H1 (cell line): ENCODE results near the gene SPTB. TPM values are rescaled to one million over a fixed set of nuclear protein-coding genes. Genes with fewer than 3 reads are reported as not detected.

Experiments
- CTCF ChIA-PET: fragments of 300-600 bp; sonication (Branson Sonifier 250); formaldehyde crosslinking; loops from one replicate; lab custom pipeline; 2021; ENCODE audit not compliant: partially characterized antibody; lab: Charles Lee
- POLR2A ChIA-PET: fragments of 300-600 bp; sonication (Branson Sonifier 250); formaldehyde crosslinking; loops from one replicate; lab custom pipeline; 2021; ENCODE audit warnings: inconsistent platforms; ENCODE audit not compliant: partially characterized antibody; lab: Charles Lee
- DNase-seq, 2 experiments: peaks; one replicate each; pipeline versions ENCODE4 v3.0.0 to v3.0.0-alpha.2; 2010 to 2022; ENCODE audit warnings: low spot score in 2 of 2, low read depth in 1 of 2, mixed read lengths in 1 of 2
- FAIRE-seq: peaks from 2 replicates; lab custom pipeline; 2011; peaks lifted over from hg19 to GRCh38; lab: Jason Lieb, UNC
- H2AFZ ChIP-seq: 2 replicates; pipeline ENCODE4 v1.8.1; 2012; ENCODE audit warnings: low read length, inconsistent platforms
- H2AK5ac ChIP-seq: 2 replicates; pipeline ENCODE4 v1.6.1; 2013; ENCODE audit warnings: low read depth, low read length
- H2BK120ac ChIP-seq: replicated peaks from 2 replicates; pipeline ENCODE3; 2013; ENCODE audit warnings: low read depth, low read length, inconsistent platforms
- H2BK12ac ChIP-seq: 2 replicates; pipeline ENCODE4 v1.6.1; 2013; ENCODE audit warnings: low read depth, low read length
- H2BK15ac ChIP-seq: 2 replicates; pipeline ENCODE4 v1.6.1; 2013; ENCODE audit warnings: low read length
- H2BK20ac ChIP-seq: 2 replicates; pipeline ENCODE4 v1.6.1; 2013; ENCODE audit warnings: low read length
- H2BK5ac ChIP-seq: 2 replicates; pipeline ENCODE4 v1.6.1; 2013; ENCODE audit warnings: low read depth, low read length
- H3K14ac ChIP-seq: 2 replicates; pipeline ENCODE4 v1.6.1; 2013; ENCODE audit warnings: inconsistent platforms; ENCODE audit not compliant: insufficient read length
- H3K18ac ChIP-seq: 2 replicates; pipeline ENCODE4 v1.6.1; 2013; ENCODE audit warnings: low read length; ENCODE audit errors: extremely low read depth
- H3K23ac ChIP-seq: 2 replicates; pipeline ENCODE4 v1.6.1; 2013; ENCODE audit warnings: inconsistent platforms; ENCODE audit not compliant: insufficient read length
- H3K23me2 ChIP-seq: 2 replicates; pipeline ENCODE4 v1.6.1; 2013; ENCODE audit warnings: low read depth, low read length
- H3K27ac ChIP-seq: 2 replicates; pipeline ENCODE4 v1.6.1; 2011; ENCODE audit warnings: low read depth, low read length, inconsistent platforms
- H3K27me3 ChIP-seq, 4 experiments: replicated peaks in 1 of 4; 1 replicate in 1 of 4; 2 replicates in 3 of 4; pipeline versions ENCODE4 v1.6.1 to v1.8.1; 2011 to 2013; ENCODE audit warnings: low read length in 3 of 4, mild to moderate bottlenecking in 3 of 4, inconsistent platforms in 2 of 4, mixed read lengths in 2 of 4, moderate library complexity in 1 of 4; ENCODE audit not compliant: control insufficient read depth in 3 of 4, insufficient read depth in 3 of 4; ENCODE audit errors: extremely low read depth in 1 of 4
- H3K36me3 ChIP-seq, 4 experiments: 2 replicates each; pipeline versions ENCODE4 v1.6.1 to v1.8.1; 2011 to 2013; ENCODE audit warnings: mild to moderate bottlenecking in 4 of 4, low read length in 3 of 4, moderate library complexity in 2 of 4, control low read depth in 1 of 4, inconsistent platforms in 1 of 4; ENCODE audit not compliant: insufficient read depth in 4 of 4, control insufficient read depth in 2 of 4
- H3K4ac ChIP-seq: replicated peaks from 2 replicates; pipeline ENCODE3; 2013; ENCODE audit warnings: low read length, low read depth, mixed read lengths, inconsistent platforms; ENCODE audit not compliant: insufficient read length
- H3K4me1 ChIP-seq, 4 experiments: replicated peaks in 1 of 4; 1 replicate in 1 of 4; 2 replicates in 3 of 4; pipeline versions ENCODE4 v1.6.1 to v1.8.1; 2011 to 2013; ENCODE audit warnings: low read length in 3 of 4, inconsistent platforms in 2 of 4, mixed read lengths in 1 of 4; ENCODE audit not compliant: insufficient read depth in 4 of 4, control insufficient read depth in 3 of 4
- H3K4me2 ChIP-seq, 2 experiments: 2 replicates each; pipeline versions ENCODE4 v1.6.1 to v1.8.1; 2011 to 2013; ENCODE audit warnings: low read depth in 2 of 2, low read length in 2 of 2, control low read depth in 1 of 2, inconsistent platforms in 1 of 2, mild to moderate bottlenecking in 1 of 2; ENCODE audit not compliant: insufficient read depth in 1 of 2
- H3K4me3 ChIP-seq, 4 experiments: fragments of 200-600, 300-600 bp in 1 of 4; sonication (generic), shearing (Covaris generic), sonication (Bioruptor Twin) in 1 of 4; 2 replicates each; pipeline versions ENCODE4 v1.5.1 to v1.8.1; 2011 to 2016; ENCODE audit warnings: low read length in 4 of 4, low read depth in 3 of 4, control low read depth in 2 of 4, inconsistent platforms in 2 of 4, mild to moderate bottlenecking in 2 of 4, mixed read lengths in 1 of 4, moderate library complexity in 1 of 4; ENCODE audit not compliant: insufficient read depth in 2 of 4; ENCODE audit errors: extremely low read depth in 1 of 4
- H3K56ac ChIP-seq: replicated peaks from 2 replicates; pipeline ENCODE3; 2013; ENCODE audit warnings: low read depth, mild to moderate bottlenecking, mixed read lengths, low read length, inconsistent platforms; ENCODE audit not compliant: insufficient read length
- H3K79me1 ChIP-seq: 2 replicates; pipeline ENCODE4 v1.6.1; 2013; ENCODE audit warnings: low read depth, low read length, control low read depth
- H3K79me2 ChIP-seq, 2 experiments: 2 replicates each; pipeline versions ENCODE4 v1.6.1 to v1.8.1; 2012 to 2013; ENCODE audit warnings: low read length in 2 of 2, mild to moderate bottlenecking in 2 of 2, inconsistent platforms in 1 of 2; ENCODE audit not compliant: insufficient read depth in 2 of 2, control insufficient read depth in 1 of 2
- H3K9ac ChIP-seq, 4 experiments: replicated peaks in 1 of 4; 1 replicate in 1 of 4; 2 replicates in 3 of 4; pipeline versions ENCODE4 v1.6.1 to v1.8.1; 2011 to 2013; ENCODE audit warnings: low read depth in 3 of 4, low read length in 3 of 4, control low read depth in 2 of 4, mild to moderate bottlenecking in 2 of 4, moderate library complexity in 2 of 4, inconsistent platforms in 1 of 4; ENCODE audit errors: extremely low read depth in 1 of 4
- H3K9me3 ChIP-seq, 2 experiments: 2 replicates each; pipeline versions ENCODE4 v1.6.1 to v1.8.1; 2012 to 2013; ENCODE audit warnings: mild to moderate bottlenecking in 2 of 2, moderate library complexity in 2 of 2, control low read depth in 1 of 2, inconsistent platforms in 1 of 2, low read depth in 1 of 2, low read length in 1 of 2, mixed read lengths in 1 of 2; ENCODE audit not compliant: insufficient read depth in 2 of 2
- H4K20me1 ChIP-seq, 2 experiments: replicated peaks in 1 of 2; 2 replicates each; pipeline versions ENCODE3 to v1.8.1; 2011 to 2013; ENCODE audit warnings: inconsistent platforms in 2 of 2, low read length in 2 of 2, mild to moderate bottlenecking in 1 of 2; ENCODE audit not compliant: insufficient read depth in 2 of 2, control insufficient read depth in 1 of 2
- H4K5ac ChIP-seq: 2 replicates; pipeline ENCODE4 v1.6.1; 2013; ENCODE audit warnings: low read length, low read depth, mixed read lengths, inconsistent platforms; ENCODE audit not compliant: insufficient read length
- H4K8ac ChIP-seq: 2 replicates; pipeline ENCODE4 v1.8.0; 2013; ENCODE audit warnings: mild to moderate bottlenecking, moderate library complexity, low read length, inconsistent platforms; ENCODE audit not compliant: insufficient read depth; ENCODE audit errors: extremely low read depth
- H4K91ac ChIP-seq: replicated peaks from 2 replicates; pipeline ENCODE3; 2013; ENCODE audit warnings: low read length, mixed read lengths, inconsistent platforms; ENCODE audit not compliant: insufficient read length
- CBX5 ChIP-seq: fragments of 300-800, 300-1000 bp; sonication (generic); IDR thresholded peaks from 2 replicates; pipeline ENCODE4 v1.7.1; 2016; ENCODE audit warnings: antibody characterized with exemption, low read length, low read depth
- CEBPB ChIP-seq: IDR thresholded peaks from 2 replicates; pipeline ENCODE4 v1.6.1; 2012; ENCODE audit warnings: low read depth, low read length
- EZH2 ChIP-seq: fragments of 200-600 bp; sonication (generic); IDR thresholded peaks from 2 replicates; pipeline ENCODE4 v1.7.1; 2012; ENCODE audit warnings: low read depth, mild to moderate bottlenecking, moderate library complexity, low read length, inconsistent platforms; ENCODE audit not compliant: severe bottlenecking
- JUN ChIP-seq: IDR thresholded peaks from 2 replicates; pipeline ENCODE4 v1.6.1; 2011; ENCODE audit warnings: low read depth, mild to moderate bottlenecking, improper control_type of control experiment, low read length
- KDM1A ChIP-seq: fragments of 200-600, 300-600 bp; sonication (generic); IDR thresholded peaks from 2 replicates; pipeline ENCODE4 v1.7.1; 2016; ENCODE audit warnings: mild to moderate bottlenecking, low read length, borderline replicate concordance
- POLR2A ChIP-seq, 2 experiments: IDR thresholded peaks; 1 replicate in 1 of 2; 2 replicates in 1 of 2; pipeline ENCODE4 v1.6.1; 2011; ENCODE audit warnings: low read depth in 2 of 2, low read length in 2 of 2, mild to moderate bottlenecking in 2 of 2; ENCODE audit errors: control extremely low read depth in 1 of 2
- RBBP5 ChIP-seq: IDR thresholded peaks from 2 replicates; pipeline ENCODE4 v1.7.1; 2012; ENCODE audit warnings: low read depth, mild to moderate bottlenecking, inconsistent platforms, low read length, moderate library complexity, borderline replicate concordance
- SP2 ChIP-seq: IDR thresholded peaks from 2 replicates; pipeline ENCODE4 v1.6.1; 2012; ENCODE audit warnings: mild to moderate bottlenecking, low read length, inconsistent platforms
- SUZ12 ChIP-seq: fragments of 200-600 bp; sonication (generic); IDR thresholded peaks from 2 replicates; pipeline ENCODE4 v1.6.1; 2012; ENCODE audit warnings: mild to moderate bottlenecking, inconsistent platforms, low read length, moderate library complexity, mixed read lengths
- TAF7 ChIP-seq: optimal IDR thresholded peaks from 2 replicates; pipeline ENCODE3; 2011; ENCODE audit warnings: low read depth, mild to moderate bottlenecking, inconsistent platforms, low read length, moderate library complexity, borderline replicate concordance
- TBP ChIP-seq: IDR thresholded peaks from 2 replicates; pipeline ENCODE4 v1.6.1; 2011; ENCODE audit warnings: low read depth, low read length, improper control_type of control experiment
- TEAD4 ChIP-seq: IDR thresholded peaks from 2 replicates; pipeline ENCODE4 v1.6.1; 2012; ENCODE audit warnings: low read depth, low read length, inconsistent platforms, mixed read lengths
- YY1 ChIP-seq: IDR thresholded peaks from 2 replicates; pipeline ENCODE4 v1.6.1; 2011; ENCODE audit warnings: low read depth, mild to moderate bottlenecking, low read length
- WGBS, 2 experiments: shearing (Covaris generic) in 1 of 2; methylation state at CpG; one replicate each; pipeline versions ENCODE4 v1.1.6 to v1.1.7; 2013 to 2015; ENCODE audit warnings: low lambda C conversion rate in 2 of 2, mixed read lengths in 2 of 2, inconsistent platforms in 1 of 2, low coverage in 1 of 2, missing lambda C conversion rate in 1 of 2; ENCODE audit not compliant: insufficient replicate concordance in 2 of 2, insufficient coverage in 1 of 2, insufficient read length in 1 of 2; ENCODE audit errors: extremely low coverage in 1 of 2, missing lambda C conversion rate in 1 of 2; 5-methylcytosine and 5-hydroxymethylcytosine counted together
- polyA plus RNA-seq, 7 experiments: library from polyadenylated mRNA; depleted of rRNA in 3 of 7; stranded (reverse) in 5 of 7; unstranded in 2 of 7; fragments of >200 nt in 5 of 7; fragments of 200-250 nt in 2 of 7; gene quantifications; 1 replicate in 5 of 7; 2 replicates in 1 of 7; 4 replicates in 1 of 7; pipeline versions ENCODE4 v1.2.1 to v1.2.3, GENCODE V29; 2011 to 2013; ENCODE audit warnings: missing spikeins in 2 of 7, mixed read lengths in 2 of 7
- total RNA-seq: library from RNA; stranded (reverse); fragmentation: NEBNext Ultra II Directional; extraction: Animal tissue kit (Norgen Biotek cat#: 25700); gene quantifications from 2 replicates; pipeline ENCODE4 v1.2.1, GENCODE V29; 2021

SPTB gene
- total and polyA plus RNA-seq, 2 of the 8 experiments (the other 6 are each of a cell fraction or from before 2014, with no cell fraction given), result 0.30 to 2.4 TPM

- no peak overlapping the region for H4K8ac ChIP-seq
- no peak overlapping the region for H3K4me3 ChIP-seq
- no peak overlapping the region for H2AK5ac ChIP-seq
- TF ChIP-seq SP2 (no peak), CEBPB (no peak), JUN (no peak), YY1 (no peak), KDM1A (no peak), POLR2A (IDR thresholded peaks at IDR 0.05; ENCODE audit: control extremely low read depth in 1 of 2, low read depth in 2 of 2, low read length in 2 of 2) (no peak), SUZ12 (no peak), TAF7 (no peak), EZH2 (no peak), TBP (no peak), RBBP5 (no peak), CBX5 (no peak), TEAD4 (no peak)
- TF ChIP-seq, all 59 proteins: peak for 0
- H4K20me1 ChIP-seq, result no peaks in the 10 kb centered on the region
- POLR2A ChIA-PET, result no interaction called here
- no peak overlapping the region for H2AFZ ChIP-seq
- WGBS, 2 experiments, result 95% methylated on average over 7 of the region's 7 CpGs; no CpG with 5 or more reads in 1 of the 2 experiments
- H3K4ac ChIP-seq, result no peak overlapping the region
- H3K79me1 ChIP-seq, result no peaks in the 10 kb centered on the region
- H4K5ac ChIP-seq, result no peak overlapping the region
- H3K23ac ChIP-seq, result no peak overlapping the region
- H3K18ac ChIP-seq, result no peak overlapping the region
- no peak for DNase-seq
- no peak overlapping the region for H3K27ac ChIP-seq
- H3K4me2 ChIP-seq, result no peak overlapping the region
- CTCF ChIA-PET, result interaction anchor here (0.6 to 9.7 kb wide), 10 partner anchors 9 to 145 kb away, joined by 3 to 96 read pairs (median 4); no protein-coding TSS in a partner anchor
- no peak overlapping the region for H2BK20ac ChIP-seq
- H3K79me2 ChIP-seq, result no peaks in the 10 kb centered on the region
- no peak overlapping the region for H3K9ac ChIP-seq
- H3K14ac ChIP-seq, result no peak overlapping the region
- H2BK15ac ChIP-seq, result no peak overlapping the region
- no peaks in the 10 kb centered on the region for H3K9me3 ChIP-seq
- no peak overlapping the region for H2BK120ac ChIP-seq
- no peaks in the 10 kb centered on the region; a peak in 1 of 7 replicates for H3K27me3 ChIP-seq
- H2BK5ac ChIP-seq, result no peak overlapping the region
- H2BK12ac ChIP-seq, result no peak overlapping the region
- no peak for FAIRE-seq
- no peaks in the 10 kb centered on the region for H3K23me2 ChIP-seq
- no peak overlapping the region for H4K91ac ChIP-seq
- no peak overlapping the region for H3K56ac ChIP-seq
- peaks cover 0 to 2% (median under 1%) of the 10 kb centered on the region in 4 experiments; a peak in 1 of 7 replicates for H3K4me1 ChIP-seq
- H3K36me3 ChIP-seq, result no peaks in the 10 kb centered on the region
These were observed 64.5 kb downstream of the SPTB start for GRCh38 chr14:64815257-64815656.
